Naive thymus-derived CD4-positive, alpha-beta T cell (primary cell): ENCODE results near the gene RNF144A. TPM values are rescaled to one million over a fixed set of nuclear protein-coding genes. Genes with fewer than 3 reads are reported as not detected.

ENCODE experiments used
- ATAC-seq: fragments of 150-1000 bp; cut with Tn5 transposase; 2 replicates; pipeline ENCODE4 v1.10.0; 2021; ENCODE audit warnings: mild to moderate bottlenecking, moderate library complexity
- CTCF ChIA-PET: fragments of 350-600 bp; sonication (Branson Sonifier 250); formaldehyde crosslinking; loops from one replicate; lab custom pipeline; 2021; ENCODE audit warnings: antibody characterized with exemption; lab: Charles Lee
- POLR2A ChIA-PET: fragments of 350-600 bp; sonication (Branson Sonifier 250); formaldehyde crosslinking; loops from one replicate; lab custom pipeline; 2021; ENCODE audit warnings: antibody characterized with exemption, inconsistent platforms; lab: Charles Lee
- DNase-seq, 9 donors: peaks; one replicate each; pipeline versions ENCODE4 v3.0.0 to v3.0.0-alpha.2; 2020 to 2022; ENCODE audit warnings: mixed read lengths in 1 of 9
- H3K27ac ChIP-seq: one replicate; pipeline ENCODE4 v1.7.0; 2013; ENCODE audit warnings: mild to moderate bottlenecking, low read depth, low read length, moderate library complexity
- H3K27me3 ChIP-seq, 2 donors: one replicate each; pipeline ENCODE4 v1.7.0; 2013; ENCODE audit warnings: low read length in 2 of 2, mild to moderate bottlenecking in 2 of 2, moderate library complexity in 2 of 2; ENCODE audit not compliant: control insufficient read depth in 2 of 2, insufficient read depth in 2 of 2
- H3K36me3 ChIP-seq, 3 experiments: 1 replicate in 2 of 3; 2 replicates in 1 of 3; pipeline ENCODE4 v1.7.0; 2013; ENCODE audit warnings: low read length in 3 of 3, mild to moderate bottlenecking in 3 of 3, moderate library complexity in 1 of 3; ENCODE audit not compliant: insufficient read depth in 3 of 3, control insufficient read depth in 2 of 3
- H3K4me1 ChIP-seq, 2 donors: one replicate each; pipeline ENCODE4 v1.7.0; 2013; ENCODE audit warnings: low read length in 2 of 2, mild to moderate bottlenecking in 2 of 2, moderate library complexity in 1 of 2; ENCODE audit not compliant: control insufficient read depth in 2 of 2, insufficient read depth in 2 of 2
- H3K4me3 ChIP-seq: 2 replicates; pipeline ENCODE4 v1.7.0; 2013; ENCODE audit warnings: mild to moderate bottlenecking, low read length
- H3K9me3 ChIP-seq, 3 experiments: 1 replicate in 2 of 3; 2 replicates in 1 of 3; pipeline ENCODE4 v1.7.0; 2013; ENCODE audit warnings: low read length in 3 of 3; ENCODE audit not compliant: control insufficient read depth in 2 of 3
- H3K27ac Mint-ChIP-seq, 9 donors: one replicate each; pipeline ENCODE4 v1.8.0; 2020 to 2022; ENCODE audit warnings: mixed read lengths in 9 of 9, mild to moderate bottlenecking in 8 of 9, moderate library complexity in 5 of 9, inconsistent platforms in 2 of 9
- H3K27me3 Mint-ChIP-seq, 5 donors: one replicate each; pipeline ENCODE4 v1.8.0; 2021 to 2022; ENCODE audit warnings: mixed read lengths in 5 of 5, mild to moderate bottlenecking in 1 of 5
- H3K36me3 Mint-ChIP-seq, 5 donors: one replicate each; pipeline ENCODE4 v1.8.0; 2020 to 2022; ENCODE audit warnings: mixed read lengths in 5 of 5, mild to moderate bottlenecking in 3 of 5, inconsistent platforms in 1 of 5
- H3K4me1 Mint-ChIP-seq, 7 donors: one replicate each; pipeline ENCODE4 v1.8.0; 2020 to 2022; ENCODE audit warnings: mixed read lengths in 7 of 7, mild to moderate bottlenecking in 3 of 7, inconsistent platforms in 1 of 7
- H3K4me3 Mint-ChIP-seq, 10 donors: one replicate each; pipeline ENCODE4 v1.8.0; 2020 to 2022; ENCODE audit warnings: mild to moderate bottlenecking in 10 of 10, mixed read lengths in 10 of 10, moderate library complexity in 6 of 10, inconsistent platforms in 2 of 10
- H3K9me3 Mint-ChIP-seq, 11 donors: one replicate each; pipeline ENCODE4 v1.8.0; 2020 to 2022; ENCODE audit warnings: mixed read lengths in 11 of 11, mild to moderate bottlenecking in 4 of 11, inconsistent platforms in 1 of 11, moderate library complexity in 1 of 11
- intact Hi-C, 2 donors: fragments of 100-400 bp; cut with micrococcal nuclease; formaldehyde crosslinking; loops; one replicate each; pipeline ENCODE4 v1.15.1; 2023
- polyA plus RNA-seq, 2 donors: library from polyadenylated mRNA; unstranded; fragments of 300-500 nt; fragmentation: Illumina TruSeq; gene quantifications; one replicate each; pipeline ENCODE4 v1.2.3, GENCODE V29; 2021
- total RNA-seq, 6 experiments: library from RNA in 5 of 6; stranded (reverse) in 5 of 6; gene quantifications; 1 replicate in 5 of 6; 2 replicates in 1 of 6; pipeline ENCODE4 v1.2.3 and lab custom pipeline; 2021 to 2026

RNF144A gene
- total and polyA plus RNA-seq, 7 experiments from 2014 or later = 21.2 to 74.4 (median 56.3) TPM

GRCh38 chr2:7027956-7028655, 110.9 kb downstream of the RNF144A start:
- Mint-ChIP-seq H3K4me1 (peaks cover 12 to 21% (median 19%) of the 10 kb centered on the region in 7 donors), H3K27ac (peak overlapping the region in 8 of 9 donors; percentile 36 to 80 (median 68)), H3K36me3 (peaks cover 5 to 72% (median 30%) of the 10 kb centered on the region in 5 donors), H3K9me3 (no peaks in the 10 kb centered on the region), H3K27me3 (no peaks in the 10 kb centered on the region), H3K4me3 (no peak overlapping the region)
- Histone ChIP-seq H3K4me1 (peaks cover 0 to 7% of the 10 kb centered on the region in 2 donors), H3K9me3 (no peaks in the 10 kb centered on the region), H3K36me3 (peaks cover 0 to 97% (median 23%) of the 10 kb centered on the region in 3 experiments), H3K27ac (no peak overlapping the region), H3K4me3 (no peak overlapping the region), H3K27me3 (no peaks in the 10 kb centered on the region)
- POLR2A ChIA-PET = no interaction called here
- DNase-seq (no peak), ATAC-seq (no peak)
- intact Hi-C loops = no loop called here
- CTCF ChIA-PET = interaction anchor here (0.7 to 0.8 kb wide), 2 partner anchors 14 to 16 kb away, joined by 4 to 5 read pairs; no protein-coding TSS in a partner anchor

GRCh38 chr2:7028846-7029245, 111.6 kb downstream of the RNF144A start:
- no peak for ATAC-seq
- Mint-ChIP-seq H3K27ac (peak overlapping the region in 8 of 9 donors; percentile 51 to 87 (median 76)), H3K4me1 (peaks cover 10 to 25% (median 21%) of the 10 kb centered on the region in 7 donors), H3K36me3 (peaks cover 10 to 72% (median 34%) of the 10 kb centered on the region in 5 donors), H3K4me3 (no peak overlapping the region), H3K9me3 (no peaks in the 10 kb centered on the region), H3K27me3 (no peaks in the 10 kb centered on the region)
- peaks cover 0 to 97% (median 20%) of the 10 kb centered on the region in 3 experiments for H3K36me3 ChIP-seq
- H3K4me3 ChIP-seq = no peak overlapping the region
- intact Hi-C loops = no loop called here
- DNase-seq = no peak
- H3K27ac ChIP-seq = peak overlapping the region; percentile 39
- ChIA-PET POLR2A (interaction anchor here (0.5 kb wide), 1 partner anchor 113 kb away, joined by 3 read pairs; no protein-coding TSS in a partner anchor), CTCF (interaction anchor here (0.7 kb wide), 1 partner anchor 15 kb away, joined by 4 read pairs; no protein-coding TSS in a partner anchor)
- H3K27me3 ChIP-seq = no peaks in the 10 kb centered on the region
- H3K9me3 ChIP-seq = no peaks in the 10 kb centered on the region
- peaks cover 0 to 7% of the 10 kb centered on the region in 2 donors for H3K4me1 ChIP-seq

GRCh38 chr2:7029291-7030059, 112.3 kb downstream of the RNF144A start:
- H3K27me3 Mint-ChIP-seq = no peaks in the 10 kb centered on the region
- no peak for ATAC-seq
- H3K4me1 Mint-ChIP-seq = peaks cover 10 to 26% (median 21%) of the 10 kb centered on the region in 7 donors

GRCh38 chr2:7030810-7031209, 113.6 kb downstream of the RNF144A start:
- intact Hi-C loops = loop anchor here in 1 of 2 donors (1.0 kb wide), 2 partner anchors 114 to 134 kb away; partner anchors contain the start of gene RNF144A
- H3K4me1 ChIP-seq = peaks cover 0 to 7% of the 10 kb centered on the region in 2 donors
- peaks cover 10 to 31% (median 21%) of the 10 kb centered on the region in 7 donors for H3K4me1 Mint-ChIP-seq
- no peak for ATAC-seq
- H3K4me3 ChIP-seq = no peak overlapping the region
- H3K36me3 Mint-ChIP-seq = peaks cover 14 to 75% (median 43%) of the 10 kb centered on the region in 5 donors
- H3K9me3 ChIP-seq = no peaks in the 10 kb centered on the region
- peaks cover 0 to 96% (median 14%) of the 10 kb centered on the region in 3 experiments for H3K36me3 ChIP-seq
- no peak for DNase-seq
- CTCF ChIA-PET = interaction anchor here (0.7 to 4.0 kb wide), 6 partner anchors 14 to 1199 kb away, joined by 3 to 25 read pairs (median 8); partner anchors contain the start of gene RNF144A
- POLR2A ChIA-PET = interaction anchor here (1.8 kb wide), 1 partner anchor 27 kb away, joined by 8 read pairs; no protein-coding TSS in a partner anchor
- H3K27ac ChIP-seq = peak overlapping the region; percentile 59
- no peaks in the 10 kb centered on the region for H3K9me3 Mint-ChIP-seq
- H3K27me3 Mint-ChIP-seq = no peaks in the 10 kb centered on the region
- H3K4me3 Mint-ChIP-seq = no peak overlapping the region
- peak overlapping the region in 8 of 9 donors; percentile 76 to 94 (median 86) for H3K27ac Mint-ChIP-seq
- no peaks in the 10 kb centered on the region for H3K27me3 ChIP-seq

More at GRCh38 chr2:7029291-7030059, 112.3 kb downstream of the RNF144A start:
- H3K27me3 ChIP-seq = no peaks in the 10 kb centered on the region
- POLR2A ChIA-PET = interaction anchor here (0.5 to 1.3 kb wide), 2 partner anchors 8 to 114 kb away, joined by 3 read pairs; no protein-coding TSS in a partner anchor
- DNase-seq = no peak
- no peak overlapping the region for H3K4me3 Mint-ChIP-seq
- H3K9me3 ChIP-seq = no peaks in the 10 kb centered on the region
- peak overlapping the region in 8 of 9 donors; percentile 53 to 87 (median 76) for H3K27ac Mint-ChIP-seq
- H3K9me3 Mint-ChIP-seq = no peaks in the 10 kb centered on the region
- no peak overlapping the region for H3K4me3 ChIP-seq
- H3K36me3 ChIP-seq = peaks cover 0 to 96% (median 15%) of the 10 kb centered on the region in 3 experiments
- intact Hi-C loops = no loop called here
- peaks cover 0 to 7% of the 10 kb centered on the region in 2 donors for H3K4me1 ChIP-seq
- CTCF ChIA-PET = interaction anchor here (2.5 kb wide), 1 partner anchor 15 kb away, joined by 8 read pairs; no protein-coding TSS in a partner anchor
- H3K36me3 Mint-ChIP-seq = peaks cover 10 to 73% (median 37%) of the 10 kb centered on the region in 5 donors
- peak overlapping the region; percentile 39 for H3K27ac ChIP-seq

- Mint-ChIP-seq H3K27me3 (no peaks in the 10 kb centered on the region), H3K4me3 (peak overlapping the region in 3 of 10 donors; percentile 12 to 56 (median 34)), H3K27ac (peak overlapping the region in 8 of 9 donors; percentile 76 to 94 (median 90)), H3K36me3 (peaks cover 16 to 76% (median 43%) of the 10 kb centered on the region in 5 donors), H3K4me1 (peaks cover 12 to 31% (median 21%) of the 10 kb centered on the region in 7 donors), H3K9me3 (no peaks in the 10 kb centered on the region)
- DNase-seq (peak in 8 of 9 donors; percentile 22 to 83 (median 76)), ATAC-seq (peak; percentile 93)
- H3K9me3 ChIP-seq = no peaks in the 10 kb centered on the region
- H3K4me3 ChIP-seq = no peak overlapping the region
- CTCF ChIA-PET = interaction anchor here (0.7 to 4.0 kb wide), 8 partner anchors 9 to 138 kb away, joined by 3 to 25 read pairs (median 6); partner anchors contain the start of gene RNF144A
- peaks cover 0 to 7% of the 10 kb centered on the region in 2 donors for H3K4me1 ChIP-seq
- H3K27ac ChIP-seq = peak overlapping the region; percentile 59
- peaks cover 5 to 96% (median 14%) of the 10 kb centered on the region in 3 experiments for H3K36me3 ChIP-seq
- intact Hi-C loops = loop anchor here in 1 of 2 donors (1.0 kb wide), 2 partner anchors 114 to 134 kb away; partner anchors contain the start of gene RNF144A
- H3K27me3 ChIP-seq = no peaks in the 10 kb centered on the region
- POLR2A ChIA-PET = interaction anchor here (0.5 to 1.8 kb wide), 8 partner anchors 16 to 120 kb away, joined by 3 to 8 read pairs (median 3); no protein-coding TSS in a partner anchor
Measured at GRCh38 chr2:7031547-7032245, 114.5 kb downstream of the RNF144A start.
